Smooth muscle cell (in vitro differentiated cells): ENCODE measurements around the gene IGF2BP2. TPM values are rescaled to one million over a fixed set of nuclear protein-coding genes. Genes with fewer than 3 reads are reported as not detected.

Source experiments
- DNase-seq: peaks from one replicate; lab custom pipeline; 2025; ENCODE audit not compliant: unreplicated experiment; lab: John Stamatoyannopoulos, UW
- H2AFZ ChIP-seq: fragments of 200-600 bp; sonication (generic); 2 replicates; pipeline ENCODE4 v1.6.0; 2016; ENCODE audit warnings: antibody characterized with exemption, low read depth, mild to moderate bottlenecking
- H3F3A ChIP-seq: fragments of 200-600 bp; sonication (generic); 2 replicates; pipeline ENCODE4 v1.6.0; 2017; ENCODE audit warnings: antibody characterized with exemption, low read depth
- H3K27ac ChIP-seq: fragments of 200-600 bp; sonication (generic); 2 replicates; pipeline ENCODE4 v1.5.1; 2016; ENCODE audit warnings: low read depth, mild to moderate bottlenecking
- H3K27me3 ChIP-seq: fragments of 200-600 bp; sonication (generic); 2 replicates; pipeline ENCODE4 v1.6.1; 2016; ENCODE audit warnings: low read depth, mild to moderate bottlenecking
- H3K36me3 ChIP-seq: fragments of 200-600 bp; sonication (generic); 2 replicates; pipeline ENCODE4 v1.5.1; 2016; ENCODE audit warnings: low read depth
- H3K4me1 ChIP-seq: fragments of 200-600 bp; sonication (generic); 2 replicates; pipeline ENCODE4 v1.5.1; 2016; ENCODE audit warnings: low read depth
- H3K4me2 ChIP-seq: fragments of 200-600 bp; sonication (generic); 2 replicates; pipeline ENCODE4 v1.6.0; 2016; ENCODE audit warnings: mild to moderate bottlenecking
- H3K4me3 ChIP-seq: fragments of 200-600 bp; sonication (generic); 2 replicates; pipeline ENCODE4 v1.5.1; 2016; ENCODE audit warnings: mild to moderate bottlenecking
- H3K79me2 ChIP-seq: fragments of 200-600 bp; sonication (generic); 2 replicates; pipeline ENCODE4 v1.6.0; 2016; ENCODE audit warnings: low read depth, mild to moderate bottlenecking
- H3K9ac ChIP-seq: fragments of 200-600 bp; sonication (generic); 2 replicates; pipeline ENCODE4 v1.6.0; 2016; ENCODE audit warnings: low read depth
- H3K9me3 ChIP-seq: fragments of 200-600 bp; sonication (generic); replicated peaks from 2 replicates; pipeline ENCODE4 v1.5.1; 2016; ENCODE audit warnings: low read depth
- H4K20me1 ChIP-seq: fragments of 200-600 bp; sonication (generic); 2 replicates; pipeline ENCODE4 v1.6.0; 2016; ENCODE audit warnings: low read depth
- WGBS: methylation state at CpG from one replicate; pipeline ENCODE4 v1.1.7; 2016; ENCODE audit warnings: low lambda C conversion rate; 5-methylcytosine and 5-hydroxymethylcytosine counted together
- polyA plus RNA-seq: library from polyadenylated mRNA; unstranded; fragments of >200 nt; fragmentation: Nextera tagmentation; extraction: Ambion mirVana; gene quantifications from 2 replicates; pipeline ENCODE4 v1.2.1, GENCODE V29; 2016
- total RNA-seq: library from RNA; depleted of rRNA; stranded (reverse); fragments of >200 nt; gene quantifications from 2 replicates; pipeline ENCODE4 v1.2.3, GENCODE V29; 2014
- TF ChIP-seq, protein P1 (sequence below): fragments of 200-600 bp; sonication (generic); IDR thresholded peaks from 2 replicates; pipeline ENCODE4 v1.5.1; 2017; ENCODE audit warnings: borderline replicate concordance, mild to moderate bottlenecking, antibody characterized with exemption; ENCODE audit not compliant: insufficient read depth, poor library complexity, severe bottlenecking

IGF2BP2 gene
- total and polyA plus RNA-seq, 2 experiments from 2014 or later: 59.2 to 80.6 TPM

DNA sequence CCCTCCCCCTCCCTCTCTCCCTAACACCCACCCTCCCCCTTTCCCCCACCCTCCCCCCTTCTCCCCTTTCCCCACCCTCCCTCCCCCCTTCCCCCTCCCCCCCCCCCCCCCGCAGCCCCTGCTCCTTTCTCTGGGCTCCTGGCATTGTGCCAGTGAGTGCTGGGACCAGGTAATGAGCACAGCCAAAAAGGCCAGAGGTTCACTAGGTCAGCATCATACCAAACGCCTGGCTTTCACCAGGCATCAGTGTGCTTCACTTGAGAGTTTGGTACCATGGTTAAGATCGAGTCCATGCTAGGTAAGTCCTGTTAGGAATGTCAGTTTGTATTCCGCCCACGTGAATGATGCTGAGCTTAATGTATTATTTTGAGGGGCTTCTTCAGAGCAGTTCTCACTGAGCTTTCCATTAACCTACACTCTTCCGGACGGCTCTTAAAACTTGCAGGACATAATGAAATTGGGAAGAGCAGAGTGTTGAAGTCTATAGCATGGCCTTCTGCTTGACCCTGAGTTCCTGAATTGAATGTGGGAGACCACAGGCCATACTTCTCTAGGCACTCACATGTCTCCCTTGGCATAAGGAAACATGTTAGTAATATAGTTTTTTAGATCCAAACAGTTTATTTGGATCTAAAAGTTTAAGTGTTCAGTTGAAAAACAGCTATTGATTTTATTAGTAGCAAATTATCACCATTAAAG is 193.2 kb downstream of the IGF2BP2 start:
- WGBS: 96% methylated on average over 6 of the region's 7 CpGs
- Histone ChIP-seq H3K4me1 (no peaks in the 10 kb centered on the region), H3K4me3 (no peak overlapping the region), H3K27me3 (no peaks in the 10 kb centered on the region), H3K4me2 (no peak overlapping the region), H3K36me3 (no peaks in the 10 kb centered on the region), H3K9ac (no peak overlapping the region), H3K9me3 (no peaks in the 10 kb centered on the region), H3K27ac (no peak overlapping the region), H3K79me2 (no peaks in the 10 kb centered on the region), H2AFZ (no peak overlapping the region), H3F3A (no peaks in the 10 kb centered on the region), H4K20me1 (no peaks in the 10 kb centered on the region)
- TF ChIP-seq, protein P1, sequence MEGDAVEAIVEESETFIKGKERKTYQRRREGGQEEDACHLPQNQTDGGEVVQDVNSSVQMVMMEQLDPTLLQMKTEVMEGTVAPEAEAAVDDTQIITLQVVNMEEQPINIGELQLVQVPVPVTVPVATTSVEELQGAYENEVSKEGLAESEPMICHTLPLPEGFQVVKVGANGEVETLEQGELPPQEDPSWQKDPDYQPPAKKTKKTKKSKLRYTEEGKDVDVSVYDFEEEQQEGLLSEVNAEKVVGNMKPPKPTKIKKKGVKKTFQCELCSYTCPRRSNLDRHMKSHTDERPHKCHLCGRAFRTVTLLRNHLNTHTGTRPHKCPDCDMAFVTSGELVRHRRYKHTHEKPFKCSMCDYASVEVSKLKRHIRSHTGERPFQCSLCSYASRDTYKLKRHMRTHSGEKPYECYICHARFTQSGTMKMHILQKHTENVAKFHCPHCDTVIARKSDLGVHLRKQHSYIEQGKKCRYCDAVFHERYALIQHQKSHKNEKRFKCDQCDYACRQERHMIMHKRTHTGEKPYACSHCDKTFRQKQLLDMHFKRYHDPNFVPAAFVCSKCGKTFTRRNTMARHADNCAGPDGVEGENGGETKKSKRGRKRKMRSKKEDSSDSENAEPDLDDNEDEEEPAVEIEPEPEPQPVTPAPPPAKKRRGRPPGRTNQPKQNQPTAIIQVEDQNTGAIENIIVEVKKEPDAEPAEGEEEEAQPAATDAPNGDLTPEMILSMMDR: no peak
- DNase-seq: no peak

DNA sequence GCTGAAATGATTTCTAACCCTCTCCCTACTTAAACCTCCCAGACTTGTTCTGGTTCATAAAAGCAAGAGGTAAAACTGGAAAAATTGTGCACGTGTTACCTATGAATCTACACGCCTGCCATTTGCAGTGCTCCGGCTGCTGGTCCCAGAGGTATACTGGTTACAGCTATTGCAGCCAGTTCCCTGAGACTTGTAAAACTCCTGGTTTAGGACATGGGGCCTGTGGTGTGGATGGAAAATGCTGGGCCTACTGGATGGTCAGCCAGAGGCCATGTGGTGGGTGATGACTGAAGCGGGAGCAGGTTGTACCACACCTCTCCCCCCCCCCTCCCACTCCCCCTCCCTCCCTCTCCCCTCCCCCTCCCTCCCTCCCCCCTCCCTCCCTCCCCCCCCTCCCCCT is 193.7 kb downstream of the IGF2BP2 start:
- no peak for DNase-seq
- H3K36me3 ChIP-seq: no peaks in the 10 kb centered on the region
- no peak overlapping the region for H3K4me3 ChIP-seq
- no peak overlapping the region for H3K4me2 ChIP-seq
- no peak overlapping the region for H2AFZ ChIP-seq
- TF ChIP-seq, protein P1: no peak
- no peak overlapping the region for H3K9ac ChIP-seq
- H3K4me1 ChIP-seq: no peaks in the 10 kb centered on the region
- 99% methylated on average over 3 of the region's 4 CpGs for WGBS
- no peaks in the 10 kb centered on the region for H4K20me1 ChIP-seq
- H3K79me2 ChIP-seq: no peaks in the 10 kb centered on the region
- no peak overlapping the region for H3K27ac ChIP-seq
- H3K9me3 ChIP-seq: no peaks in the 10 kb centered on the region
- no peaks in the 10 kb centered on the region for H3F3A ChIP-seq
- H3K27me3 ChIP-seq: no peaks in the 10 kb centered on the region

DNA sequence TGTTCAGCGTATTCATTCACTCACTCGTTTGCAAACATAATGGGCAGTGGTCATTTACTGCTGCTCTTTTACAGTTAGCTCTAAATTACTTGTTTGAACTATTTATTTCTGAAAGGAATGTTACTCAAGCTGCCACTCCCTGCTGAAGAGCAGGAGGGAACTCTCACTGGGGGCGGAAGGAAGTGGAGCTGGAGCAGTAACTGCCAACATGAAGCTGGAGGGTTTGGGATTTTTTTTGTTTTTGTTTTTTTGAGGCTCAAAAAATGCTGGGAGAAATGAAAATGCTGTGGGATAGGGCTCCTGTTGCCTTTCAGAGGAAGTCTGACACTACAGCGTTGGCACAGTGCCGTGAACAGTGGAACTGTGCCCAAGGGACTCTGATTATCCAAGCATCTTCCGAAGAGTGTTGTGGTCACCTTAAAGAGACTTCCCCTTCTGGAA is 194.6 kb downstream of the IGF2BP2 start:
- no peak for DNase-seq

More for the DNA sequence above, 194.6 kb downstream of the IGF2BP2 start:
- TF ChIP-seq, protein P1: no peak
- no peaks in the 10 kb centered on the region for H3K9me3 ChIP-seq
- no peaks in the 10 kb centered on the region for H4K20me1 ChIP-seq
- no peak overlapping the region for H3K9ac ChIP-seq
- H2AFZ ChIP-seq: no peak overlapping the region
- no peaks in the 10 kb centered on the region for H3K79me2 ChIP-seq
- 88% methylated on average over 6 of the region's 6 CpGs for WGBS
- H3K27me3 ChIP-seq: no peaks in the 10 kb centered on the region
- no peak overlapping the region for H3K27ac ChIP-seq
- no peaks in the 10 kb centered on the region for H3K36me3 ChIP-seq
- H3K4me1 ChIP-seq: no peaks in the 10 kb centered on the region
- H3F3A ChIP-seq: no peaks in the 10 kb centered on the region
- H3K4me2 ChIP-seq: no peak overlapping the region
- H3K4me3 ChIP-seq: no peak overlapping the region
